Lower leg skin (tissue), 4 donors: ENCODE data around the gene KLRC4. TPM values are rescaled to one million over a fixed set of nuclear protein-coding genes. Genes with fewer than 3 reads are reported as not detected.
A peak's percentile ranks its signal among the peaks of the same experiment; 100 is the strongest.

ENCODE experiments used
- DNase-seq, 2 donors: peaks; one replicate each; pipeline ENCODE4 v3.0.0-alpha.2; 2019; ENCODE audit warnings: low spot score in 2 of 2
- H3K4me3 ChIP-seq: fragments of 200-600 bp; sonication (generic); 2 replicates; pipeline ENCODE4 v1.5.1; 2017; ENCODE audit warnings: mild to moderate bottlenecking, low read depth; ENCODE audit not compliant: poor library complexity, severe bottlenecking
- CTCF ChIP-seq, 3 donors: fragments of 450-650 bp; IDR thresholded peaks; one replicate each; pipeline ENCODE4 v1.5.1; 2016; ENCODE audit warnings: antibody characterized with exemption in 3 of 3, mild to moderate bottlenecking in 3 of 3, moderate library complexity in 2 of 3
- POLR2A ChIP-seq, 2 donors: fragments of 450-650 bp; IDR thresholded peaks; one replicate each; pipeline ENCODE4 v1.6.1; 2016 to 2017; ENCODE audit warnings: antibody characterized with exemption in 2 of 2, mild to moderate bottlenecking in 1 of 2, moderate library complexity in 1 of 2
- WGBS, 2 donors: methylation state at CpG; one replicate each; pipeline ENCODE4 v1.1.5; 2018; 5-methylcytosine and 5-hydroxymethylcytosine counted together
- intact Hi-C: fragments of 100-400 bp; cut with DNase I; formaldehyde crosslinking; loops from one replicate; pipeline ENCODE4 v1.15.0; 2023; ENCODE audit warnings: low total_unique reads
- total RNA-seq, 4 donors: library from RNA; depleted of rRNA; stranded (reverse); fragments of >200 nt; gene quantifications; one replicate each; pipeline ENCODE4 v1.1.0, GENCODE V29; 2016

The KLRC4 gene
- total RNA-seq, 4 donors from 2014 or later = not detected

GRCh38 chr12:10363914-10364814 lies 45.4 kb downstream of the KLRC4 start:
- TF ChIP-seq POLR2A (IDR thresholded peaks at IDR 0.05) (no peak), CTCF (IDR thresholded peaks at IDR 0.05) (no peak)
- DNase-seq = no peak
- intact Hi-C loops = no loop called here
- WGBS, 2 donors = 4 to 5% methylated on average over 17 of the region's 19 CpGs
- H3K4me3 ChIP-seq = peak overlapping the region; percentile 50

DNA sequence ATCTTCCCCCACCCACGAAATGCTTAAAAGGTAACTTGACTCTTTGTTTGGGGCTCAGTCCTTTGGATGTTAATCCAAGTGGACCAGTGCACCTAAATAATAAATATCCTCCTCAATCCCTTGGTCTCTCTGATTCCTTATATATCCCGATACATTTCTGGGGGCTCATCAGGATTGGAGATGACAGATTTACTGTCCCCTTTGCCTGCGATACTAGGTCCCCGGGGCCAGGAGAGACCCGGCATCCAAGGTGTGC lies 46.0 kb downstream of the KLRC4 start:
- no peak for DNase-seq
- TF ChIP-seq POLR2A (IDR thresholded peaks at IDR 0.05) (no peak), CTCF (IDR thresholded peaks at IDR 0.05) (no peak)
- intact Hi-C loops = no loop called here
- 41 to 50% methylated on average over 5 of the region's 5 CpGs for WGBS, 2 donors
- no peak overlapping the region for H3K4me3 ChIP-seq

- H3K4me3 ChIP-seq = no peak overlapping the region
- DNase-seq = no peak
- intact Hi-C loops = no loop called here
- no peak for TF ChIP-seq POLR2A (IDR thresholded peaks at IDR 0.05)
- no peak for TF ChIP-seq CTCF (IDR thresholded peaks at IDR 0.05)
- 30 to 37% methylated on average over 9 of the region's 9 CpGs for WGBS, 2 donors
These were observed 46.5 kb downstream of the KLRC4 start for GRCh38 chr12:10362828-10363657.

GRCh38 chr12:10362325-10362724 lies 47.2 kb downstream of the KLRC4 start:
- intact Hi-C loops = no loop called here
- 42 to 46% methylated on average over 3 of the region's 3 CpGs for WGBS, 2 donors
- no peak for DNase-seq
- H3K4me3 ChIP-seq = no peak overlapping the region
- TF ChIP-seq CTCF (IDR thresholded peaks at IDR 0.05) = no peak
- TF ChIP-seq POLR2A (IDR thresholded peaks at IDR 0.05) = no peak

GRCh38 chr12:10361622-10362021 lies 47.9 kb downstream of the KLRC4 start:
- 48 to 58% methylated on average over 4 of the region's 4 CpGs for WGBS, 2 donors
- no peak for TF ChIP-seq CTCF (IDR thresholded peaks at IDR 0.05)
- intact Hi-C loops = no loop called here
- H3K4me3 ChIP-seq = no peak overlapping the region
- DNase-seq = no peak
